ENCODE data around the gene GNPDA2. TPM values are rescaled to one million over a fixed set of nuclear protein-coding genes. Genes with fewer than 3 reads are reported as not detected.

The GNPDA2 gene
- total and polyA plus RNA-seq, 9 of the 15 experiments (the other 6 are each of a cell fraction or from before 2014, with no cell fraction given) = 10.6 to 20.4 (median 13.0) TPM

DNA sequence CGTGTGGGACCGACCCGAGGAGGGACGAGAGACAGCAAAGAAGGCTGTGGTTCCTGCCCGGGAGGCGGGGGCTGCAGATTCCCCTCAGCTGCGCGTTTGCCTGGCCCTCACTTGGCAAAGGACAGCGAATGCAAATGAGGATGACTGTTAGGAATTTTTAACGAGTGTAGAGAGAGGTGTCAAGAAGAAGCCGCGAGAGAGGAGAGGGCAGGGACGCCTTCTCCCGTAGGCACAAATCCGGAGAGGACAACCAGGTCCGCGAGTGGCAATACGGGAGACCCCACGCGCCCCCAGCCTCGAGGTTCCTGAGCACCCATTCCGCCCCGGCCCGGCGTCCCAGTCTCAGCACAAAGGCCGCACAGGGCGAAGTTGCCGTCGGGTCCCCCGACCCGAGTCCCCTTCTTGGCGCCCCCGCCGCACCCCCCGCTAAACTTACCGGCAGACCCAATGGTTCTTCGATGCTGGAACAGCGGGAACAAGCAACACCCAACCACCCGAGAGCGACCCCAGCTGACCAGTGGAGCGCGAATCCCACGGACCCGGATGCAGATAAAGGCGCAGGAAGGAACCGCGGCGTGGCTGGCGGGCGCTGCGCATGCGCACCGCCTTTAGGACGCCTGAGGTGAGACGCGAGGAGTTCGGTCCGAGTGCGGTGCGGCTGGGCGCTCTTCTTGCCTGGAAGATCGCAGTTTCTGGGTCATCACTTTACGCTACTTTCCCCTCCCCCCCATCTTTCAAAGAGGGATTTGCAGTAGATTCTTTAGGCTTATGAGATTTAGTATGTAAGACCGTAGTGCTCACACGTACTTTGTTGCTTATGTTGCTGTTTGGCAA is at the start of gene GNPDA2 (continued):
- TF ChIP-seq MLX (CRISPR knock-in tag; conservative IDR thresholded peaks at IDR 0.05) = no peak
- TF ChIP-seq ZNF436 (CRISPR knock-in tag; IDR thresholded peaks at IDR 0.05) = no peak
- no peak for TF ChIP-seq SP2 (IDR thresholded peaks at IDR 0.05; ENCODE audit: extremely low read depth, low read depth, low read length, poor library complexity, severe bottlenecking)
- TF ChIP-seq MAZ (CRISPR knock-in tag; conservative IDR thresholded peaks at IDR 0.05 in 1 of 2, IDR thresholded peaks at IDR 0.05 in 1 of 2) = 0 out of 4 replicates have a peak, but pooled peaks of 1 of the 2 experiments have one; percentile 52
- no peak for TF ChIP-seq ZNF407 (IDR thresholded peaks at IDR 0.05; ENCODE audit: low read depth)
- peak; percentile 79 for TF ChIP-seq CXXC5 (CRISPR knock-in tag; IDR thresholded peaks at IDR 0.05)
- peak; percentile 74 for TF ChIP-seq PHF8 (IDR thresholded peaks at IDR 0.05; ENCODE audit: borderline replicate concordance, low read length)
- TF ChIP-seq ZBTB49 (CRISPR knock-in tag; IDR thresholded peaks at IDR 0.05; ENCODE audit: borderline replicate concordance) = no peak
- peak in 1 of 2 experiments; percentile 39; a peak in 1 of 3 replicates for TF ChIP-seq CBX3 (IDR thresholded peaks at IDR 0.05; ENCODE audit: borderline replicate concordance in 1 of 2, low read length in 2 of 2)
- no peak for TF ChIP-seq SRSF7 (optimal IDR thresholded peaks at IDR 0.05; ENCODE audit: low read depth, low read length)

All from K562 (cell line).